Liver (tissue), 9 donors: ENCODE data around the gene SLC16A10. TPM values are rescaled to one million over a fixed set of nuclear protein-coding genes. Genes with fewer than 3 reads are reported as not detected.

Experiments used
- DNase-seq: peaks from one replicate; pipeline ENCODE4 v3.0.0-alpha.2; 2017; ENCODE audit warnings: low spot score
- H3K27ac ChIP-seq, 2 donors: one replicate each; pipeline ENCODE4 v1.7.0; 2013; ENCODE audit warnings: inconsistent platforms in 2 of 2, low read length in 2 of 2, control low read depth in 1 of 2, low read depth in 1 of 2, mild to moderate bottlenecking in 1 of 2
- H3K27me3 ChIP-seq, 4 donors: one replicate each; pipeline versions ENCODE4 v1.6.1 to v1.7.0; 2013; ENCODE audit warnings: low read length in 3 of 4, inconsistent platforms in 1 of 4, mild to moderate bottlenecking in 1 of 4, moderate library complexity in 1 of 4; ENCODE audit not compliant: control insufficient read depth in 4 of 4, insufficient read depth in 4 of 4
- H3K36me3 ChIP-seq, 4 donors: one replicate each; pipeline versions ENCODE4 v1.6.1 to v1.7.0; 2013; ENCODE audit warnings: low read length in 3 of 4, mild to moderate bottlenecking in 3 of 4, low read depth in 1 of 4, moderate library complexity in 1 of 4; ENCODE audit not compliant: control insufficient read depth in 4 of 4, insufficient read depth in 3 of 4
- H3K4me1 ChIP-seq, 4 donors: one replicate each; pipeline versions ENCODE4 v1.6.1 to v1.7.0; 2013; ENCODE audit warnings: low read length in 3 of 4, mild to moderate bottlenecking in 3 of 4, moderate library complexity in 1 of 4; ENCODE audit not compliant: control insufficient read depth in 4 of 4, insufficient read depth in 4 of 4
- H3K4me3 ChIP-seq, 3 donors: one replicate each; pipeline versions ENCODE4 v1.6.1 to v1.7.0; 2013; ENCODE audit warnings: low read length in 3 of 3, control low read depth in 1 of 3, low read depth in 1 of 3, mild to moderate bottlenecking in 1 of 3
- H3K9ac ChIP-seq, 2 donors: one replicate each; pipeline ENCODE4 v1.7.0; 2013; ENCODE audit warnings: low read length in 2 of 2, mild to moderate bottlenecking in 2 of 2, moderate library complexity in 2 of 2, control low read depth in 1 of 2, low read depth in 1 of 2
- H3K9me3 ChIP-seq, 4 donors: one replicate each; pipeline versions ENCODE4 v1.6.1 to v1.7.0; 2013; ENCODE audit warnings: low read length in 3 of 4; ENCODE audit not compliant: control insufficient read depth in 4 of 4
- CTCF ChIP-seq: fragments of 150-350 bp; IDR thresholded peaks from 2 replicates; pipeline ENCODE4 v1.5.1; 2017; ENCODE audit warnings: improper control_type of control experiment, low read depth, low read length; ENCODE audit not compliant: missing input control
- FOXA1 ChIP-seq: IDR thresholded peaks from 2 replicates; pipeline ENCODE4 v1.6.1; 2016; ENCODE audit warnings: antibody characterized with exemption
- GABPA ChIP-seq, 2 donors: IDR thresholded peaks in 1 of 2; conservative IDR thresholded peaks in 1 of 2; 2 replicates each; pipeline ENCODE4 v1.6.1; 2016; ENCODE audit warnings: antibody characterized with exemption in 2 of 2, mild to moderate bottlenecking in 1 of 2, moderate library complexity in 1 of 2
- HNF4A ChIP-seq, 2 donors: conservative IDR thresholded peaks; 2 replicates each; pipeline ENCODE4 v1.6.1; 2016; ENCODE audit warnings: antibody characterized with exemption in 2 of 2, mild to moderate bottlenecking in 2 of 2
- JUND ChIP-seq, 2 donors: IDR thresholded peaks; 2 replicates each; pipeline ENCODE4 v1.6.1; 2016; ENCODE audit warnings: antibody characterized with exemption in 2 of 2
- NR2F2 ChIP-seq: IDR thresholded peaks from 2 replicates; pipeline ENCODE4 v1.6.1; 2016; ENCODE audit warnings: antibody characterized with exemption
- RAD21 ChIP-seq, 2 donors: IDR thresholded peaks; 2 replicates each; pipeline ENCODE4 v1.6.1; 2016; ENCODE audit warnings: antibody characterized with exemption in 2 of 2, mild to moderate bottlenecking in 2 of 2
- SP1 ChIP-seq: IDR thresholded peaks from 2 replicates; pipeline ENCODE4 v1.6.1; 2018; ENCODE audit warnings: antibody characterized with exemption, mild to moderate bottlenecking
- TAF1 ChIP-seq: conservative IDR thresholded peaks from 2 replicates; pipeline ENCODE4 v1.6.1; 2016; ENCODE audit warnings: antibody characterized with exemption, mild to moderate bottlenecking
- ZBTB33 ChIP-seq: IDR thresholded peaks from 2 replicates; pipeline ENCODE4 v1.6.1; 2016; ENCODE audit warnings: antibody characterized with exemption
- WGBS: extraction: QIAGEN DNeasy Blood & Tissue Kit; methylation state at CpG from one replicate; pipeline ENCODE4 v1.1.7; 2013; 5-methylcytosine and 5-hydroxymethylcytosine counted together
- polyA plus RNA-seq, 2 donors: library from polyadenylated mRNA; stranded (reverse) in 1 of 2; unstranded in 1 of 2; fragments of 200-250 nt in 1 of 2; fragments of >200 nt in 1 of 2; fragmentation: Nextera tagmentation in 1 of 2; extraction: Ambion mirVana in 1 of 2; gene quantifications; one replicate each; pipeline versions ENCODE4 v1.2.1 to v1.2.3, GENCODE V29; 2013 to 2015
- total RNA-seq, 2 donors: library from RNA; depleted of rRNA; stranded (reverse); fragments of >200 nt; gene quantifications; one replicate each; pipeline ENCODE4 v1.2.3, GENCODE V29; 2014
- TF ChIP-seq, protein P1 (sequence below): IDR thresholded peaks from 2 replicates; pipeline ENCODE4 v1.6.1; 2016; ENCODE audit warnings: antibody characterized with exemption, mild to moderate bottlenecking
- donor health status: healthy.
- donor health status: healthy.
- donor health status: healthy.
- donor health status: healthy.
- donor health status: healthy.

Gene SLC16A10
- total and polyA plus RNA-seq, 4 donors, result 1.8 to 16.7 (median 8.4) TPM

GRCh38 chr6:111207141-111207858 lies 120.0 kb downstream of the SLC16A10 start:
- Histone ChIP-seq H3K4me3 (no peak overlapping the region), H3K9ac (no peak overlapping the region), H3K27ac (no peak overlapping the region), H3K36me3 (no peaks in the 10 kb centered on the region), H3K9me3 (no peaks in the 10 kb centered on the region), H3K27me3 (no peaks in the 10 kb centered on the region), H3K4me1 (peaks cover 0 to 3% (median 0%) of the 10 kb centered on the region in 4 donors)
- TF ChIP-seq RAD21 (IDR thresholded peaks at IDR 0.05) (no peak), SP1 (no peak), CTCF (no peak)
- 90% methylated on average over 4 of the region's 4 CpGs for WGBS
- no peak for DNase-seq

- Histone ChIP-seq H3K36me3 (no peaks in the 10 kb centered on the region), H3K4me1 (peaks cover 0 to 3% (median 0%) of the 10 kb centered on the region in 4 donors), H3K27me3 (no peaks in the 10 kb centered on the region), H3K9me3 (no peaks in the 10 kb centered on the region), H3K27ac (no peak overlapping the region), H3K4me3 (no peak overlapping the region), H3K9ac (no peak overlapping the region)
- TF ChIP-seq GABPA (IDR thresholded peaks at IDR 0.05 in 1 of 2, conservative IDR thresholded peaks at IDR 0.05 in 1 of 2), result no peak
- no peak for TF ChIP-seq JUND (IDR thresholded peaks at IDR 0.05)
- no peak for TF ChIP-seq ZBTB33
- no peak for TF ChIP-seq TAF1
- peak; percentile 31 to 52 for TF ChIP-seq HNF4A (conservative IDR thresholded peaks at IDR 0.05)
- no peak for TF ChIP-seq NR2F2
- TF ChIP-seq CTCF, result no peak
- WGBS, result 67% methylated on average over 2 of the region's 2 CpGs
- DNase-seq, result no peak
These were observed 121.6 kb downstream of the SLC16A10 start for GRCh38 chr6:111208933-111209332.

DNA sequence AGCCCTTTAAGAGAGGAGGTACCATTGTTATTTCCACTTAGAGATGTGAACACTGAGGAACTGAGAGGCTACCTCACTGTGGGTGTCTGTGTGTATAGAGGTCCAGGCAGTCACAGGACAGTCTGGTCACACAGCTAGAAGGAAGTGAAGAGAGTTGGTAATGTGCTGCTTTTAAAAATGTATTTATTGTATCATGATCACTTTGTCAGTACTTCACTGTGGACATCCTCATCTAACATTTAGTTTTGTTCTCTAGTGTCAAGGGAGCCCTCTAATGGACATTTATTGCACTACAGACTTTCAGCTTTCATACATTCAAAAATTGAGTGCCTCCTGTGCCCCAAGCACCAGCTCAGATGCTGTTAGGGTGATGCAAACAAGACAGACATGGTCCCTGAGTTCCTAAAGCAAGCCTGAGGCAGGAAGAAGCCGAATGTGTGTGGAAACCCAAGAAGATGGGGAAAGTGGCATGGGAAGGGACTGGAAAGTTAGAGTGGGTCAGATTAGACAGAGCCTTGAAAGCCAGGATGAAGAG lies 123.0 kb downstream of the SLC16A10 start:
- no peak overlapping the region for H3K4me3 ChIP-seq
- no peak overlapping the region for H3K9ac ChIP-seq
- TF ChIP-seq FOXA1 (no peak), NR2F2 (no peak), CTCF (peak; percentile 86), RAD21 (IDR thresholded peaks at IDR 0.05) (peak; percentile 96 to 98)
- TF ChIP-seq, protein P1, sequence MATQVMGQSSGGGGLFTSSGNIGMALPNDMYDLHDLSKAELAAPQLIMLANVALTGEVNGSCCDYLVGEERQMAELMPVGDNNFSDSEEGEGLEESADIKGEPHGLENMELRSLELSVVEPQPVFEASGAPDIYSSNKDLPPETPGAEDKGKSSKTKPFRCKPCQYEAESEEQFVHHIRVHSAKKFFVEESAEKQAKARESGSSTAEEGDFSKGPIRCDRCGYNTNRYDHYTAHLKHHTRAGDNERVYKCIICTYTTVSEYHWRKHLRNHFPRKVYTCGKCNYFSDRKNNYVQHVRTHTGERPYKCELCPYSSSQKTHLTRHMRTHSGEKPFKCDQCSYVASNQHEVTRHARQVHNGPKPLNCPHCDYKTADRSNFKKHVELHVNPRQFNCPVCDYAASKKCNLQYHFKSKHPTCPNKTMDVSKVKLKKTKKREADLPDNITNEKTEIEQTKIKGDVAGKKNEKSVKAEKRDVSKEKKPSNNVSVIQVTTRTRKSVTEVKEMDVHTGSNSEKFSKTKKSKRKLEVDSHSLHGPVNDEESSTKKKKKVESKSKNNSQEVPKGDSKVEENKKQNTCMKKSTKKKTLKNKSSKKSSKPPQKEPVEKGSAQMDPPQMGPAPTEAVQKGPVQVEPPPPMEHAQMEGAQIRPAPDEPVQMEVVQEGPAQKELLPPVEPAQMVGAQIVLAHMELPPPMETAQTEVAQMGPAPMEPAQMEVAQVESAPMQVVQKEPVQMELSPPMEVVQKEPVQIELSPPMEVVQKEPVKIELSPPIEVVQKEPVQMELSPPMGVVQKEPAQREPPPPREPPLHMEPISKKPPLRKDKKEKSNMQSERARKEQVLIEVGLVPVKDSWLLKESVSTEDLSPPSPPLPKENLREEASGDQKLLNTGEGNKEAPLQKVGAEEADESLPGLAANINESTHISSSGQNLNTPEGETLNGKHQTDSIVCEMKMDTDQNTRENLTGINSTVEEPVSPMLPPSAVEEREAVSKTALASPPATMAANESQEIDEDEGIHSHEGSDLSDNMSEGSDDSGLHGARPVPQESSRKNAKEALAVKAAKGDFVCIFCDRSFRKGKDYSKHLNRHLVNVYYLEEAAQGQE, result peak; percentile 88
- 36% methylated on average over 1 of the region's 1 CpG for WGBS
- H3K27ac ChIP-seq, result no peak overlapping the region
- peaks cover 0 to 3% (median 0%) of the 10 kb centered on the region in 4 donors for H3K36me3 ChIP-seq
- H3K4me1 ChIP-seq, result peaks cover 0 to 3% (median 0%) of the 10 kb centered on the region in 4 donors
- no peaks in the 10 kb centered on the region for H3K9me3 ChIP-seq
- no peak for DNase-seq
- H3K27me3 ChIP-seq, result no peaks in the 10 kb centered on the region
